HUES48 (cell line): ENCODE results near the gene C4orf50.

Source experiments
- H3K27ac ChIP-seq: one replicate; pipeline ENCODE4 v1.7.0; 2013; ENCODE audit warnings: low read depth, low read length, inconsistent platforms
- H3K27me3 ChIP-seq: 2 replicates; pipeline ENCODE4 v1.6.1; 2013; ENCODE audit warnings: mild to moderate bottlenecking, low read length; ENCODE audit not compliant: control insufficient read depth, insufficient read depth
- H3K36me3 ChIP-seq: 2 replicates; pipeline ENCODE4 v1.6.1; 2013; ENCODE audit warnings: low read length; ENCODE audit not compliant: control insufficient read depth, insufficient read depth
- H3K4me1 ChIP-seq: 2 replicates; pipeline ENCODE4 v1.6.1; 2013; ENCODE audit warnings: mild to moderate bottlenecking, low read length; ENCODE audit not compliant: control insufficient read depth, insufficient read depth
- H3K4me3 ChIP-seq: 2 replicates; pipeline ENCODE4 v1.5.1; 2013; ENCODE audit warnings: mild to moderate bottlenecking, low read depth, low read length
- H3K9ac ChIP-seq: 2 replicates; pipeline ENCODE4 v1.6.1; 2013; ENCODE audit warnings: mild to moderate bottlenecking, low read depth, low read length, moderate library complexity
- H3K9me3 ChIP-seq: 2 replicates; pipeline ENCODE4 v1.6.1; 2013; ENCODE audit warnings: low read length; ENCODE audit not compliant: control insufficient read depth, insufficient read depth

The C4orf50 gene

DNA sequence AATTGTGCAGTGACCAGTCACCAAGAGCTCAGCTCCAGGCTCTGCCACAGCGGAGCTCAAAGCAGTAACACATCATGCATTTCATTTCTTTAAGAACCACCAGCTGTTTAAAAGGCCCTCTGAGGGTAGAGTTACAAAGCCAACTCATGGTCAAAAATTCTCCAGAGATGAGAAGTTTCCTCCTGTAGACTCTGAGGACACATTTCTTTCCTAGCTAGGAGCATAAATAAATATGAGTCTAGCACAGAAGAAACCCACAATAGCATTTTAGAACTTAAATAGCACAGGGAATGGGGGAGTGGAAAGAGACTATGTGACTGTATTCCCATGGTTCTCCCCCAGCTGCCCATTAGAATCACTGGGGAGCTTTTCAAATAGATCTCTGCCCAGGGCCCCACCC, 118.8 kb downstream of the C4orf50 start:
- Histone ChIP-seq H3K27me3 (peaks cover 90% of the 10 kb centered on the region), H3K4me1 (peaks cover 18% of the 10 kb centered on the region), H3K9me3 (no peaks in the 10 kb centered on the region), H3K27ac (no peak overlapping the region), H3K4me3 (no peak overlapping the region), H3K9ac (no peak overlapping the region), H3K36me3 (no peaks in the 10 kb centered on the region)

DNA sequence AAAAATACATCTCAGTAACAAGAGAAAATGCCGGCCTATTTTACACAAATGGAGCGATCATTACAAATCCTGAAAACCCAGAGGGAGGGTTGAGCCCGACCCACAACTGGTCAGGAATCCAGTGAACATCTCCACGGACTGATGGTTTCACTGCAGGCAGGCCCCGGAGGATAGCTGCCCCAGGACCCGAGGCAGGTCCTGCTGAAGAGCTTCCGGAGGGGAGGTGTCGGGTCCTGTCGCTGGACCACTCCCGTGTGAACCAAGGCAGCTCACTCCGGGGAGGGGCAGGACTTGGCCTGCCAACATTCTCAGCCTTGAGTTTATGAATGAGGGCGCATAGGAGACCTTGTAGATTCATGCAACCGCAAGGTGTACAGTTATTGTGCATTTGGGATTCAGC, 120.6 kb downstream of the C4orf50 start:
- Histone ChIP-seq H3K27ac (no peak overlapping the region), H3K9me3 (no peaks in the 10 kb centered on the region), H3K27me3 (peaks cover 90% of the 10 kb centered on the region), H3K4me3 (no peak overlapping the region), H3K4me1 (peaks cover 15% of the 10 kb centered on the region), H3K36me3 (no peaks in the 10 kb centered on the region), H3K9ac (no peak overlapping the region)

DNA sequence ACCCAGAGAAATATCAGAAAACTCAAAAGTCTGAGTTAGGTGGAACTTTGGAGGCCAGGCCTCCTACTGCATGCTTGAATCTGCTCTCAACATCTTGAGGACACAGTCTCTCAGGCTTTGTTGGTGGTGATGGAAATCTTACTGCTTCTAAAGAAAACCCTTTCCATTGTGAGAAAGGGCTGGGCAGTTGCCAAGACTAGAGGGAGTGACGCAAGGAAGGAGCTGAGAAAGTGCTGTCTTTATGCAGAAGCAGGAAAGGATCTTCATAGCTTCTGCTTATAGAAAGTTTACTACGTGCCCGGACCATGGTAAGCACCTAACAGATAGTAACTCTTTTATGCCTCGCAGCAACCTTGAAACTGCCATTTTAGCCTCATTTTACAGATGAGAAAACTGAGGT, 122.9 kb downstream of the C4orf50 start:
- H3K4me3 ChIP-seq = no peak overlapping the region
- H3K36me3 ChIP-seq = no peaks in the 10 kb centered on the region
- no peak overlapping the region for H3K27ac ChIP-seq
- no peak overlapping the region for H3K9ac ChIP-seq
- H3K9me3 ChIP-seq = no peaks in the 10 kb centered on the region
- peaks cover 19% of the 10 kb centered on the region for H3K4me1 ChIP-seq
- H3K27me3 ChIP-seq = peaks cover 92% of the 10 kb centered on the region

DNA sequence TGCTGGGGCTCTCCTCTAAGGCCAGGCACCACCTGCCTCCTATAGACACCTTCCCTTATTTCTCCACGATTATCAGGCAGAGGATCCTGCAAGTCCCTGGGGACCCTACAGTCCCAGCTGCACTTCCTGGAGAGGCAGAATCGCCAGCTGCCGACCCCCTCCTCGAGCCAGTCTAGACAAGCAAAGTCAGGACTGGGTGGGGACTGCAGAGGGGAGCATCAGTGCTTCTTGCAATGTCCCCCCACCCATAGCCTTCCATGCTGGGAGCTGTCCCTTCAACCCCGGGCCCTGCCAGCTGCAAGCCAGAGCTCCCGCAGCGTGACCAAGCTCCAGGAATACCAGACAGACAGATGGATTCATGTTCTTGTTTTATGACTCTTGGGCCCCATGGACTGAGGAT, 124.0 kb downstream of the C4orf50 start:
- no peaks in the 10 kb centered on the region for H3K36me3 ChIP-seq
- no peak overlapping the region for H3K4me3 ChIP-seq
- H3K27me3 ChIP-seq = peaks cover 87% of the 10 kb centered on the region
- peaks cover 27% of the 10 kb centered on the region for H3K4me1 ChIP-seq
- H3K27ac ChIP-seq = no peak overlapping the region
- H3K9me3 ChIP-seq = no peaks in the 10 kb centered on the region
- H3K9ac ChIP-seq = no peak overlapping the region

DNA sequence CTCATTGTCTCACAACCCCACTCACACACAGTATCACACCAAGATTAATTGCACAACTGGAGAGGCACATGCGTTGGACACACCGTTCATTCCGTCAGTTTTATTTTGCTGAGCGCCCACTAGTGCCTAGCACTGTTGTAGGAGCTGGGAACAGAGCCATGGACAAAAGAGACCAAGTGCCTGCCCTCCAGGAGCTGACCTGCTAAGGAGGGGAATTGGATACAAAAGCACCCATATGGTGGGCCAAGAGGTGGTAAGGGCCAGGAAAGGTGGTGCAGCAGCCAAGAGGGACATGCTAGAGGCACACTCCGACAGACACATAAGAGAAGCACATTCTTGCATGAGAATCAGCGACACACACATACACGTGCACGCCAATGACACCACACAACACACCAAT, 124.6 kb downstream of the C4orf50 start:
- no peaks in the 10 kb centered on the region for H3K36me3 ChIP-seq
- peaks cover 32% of the 10 kb centered on the region for H3K4me1 ChIP-seq
- no peaks in the 10 kb centered on the region for H3K9me3 ChIP-seq
- H3K27ac ChIP-seq = no peak overlapping the region
- H3K4me3 ChIP-seq = peak overlapping the region; percentile 49
- peaks cover 86% of the 10 kb centered on the region for H3K27me3 ChIP-seq
- no peak overlapping the region for H3K9ac ChIP-seq

DNA sequence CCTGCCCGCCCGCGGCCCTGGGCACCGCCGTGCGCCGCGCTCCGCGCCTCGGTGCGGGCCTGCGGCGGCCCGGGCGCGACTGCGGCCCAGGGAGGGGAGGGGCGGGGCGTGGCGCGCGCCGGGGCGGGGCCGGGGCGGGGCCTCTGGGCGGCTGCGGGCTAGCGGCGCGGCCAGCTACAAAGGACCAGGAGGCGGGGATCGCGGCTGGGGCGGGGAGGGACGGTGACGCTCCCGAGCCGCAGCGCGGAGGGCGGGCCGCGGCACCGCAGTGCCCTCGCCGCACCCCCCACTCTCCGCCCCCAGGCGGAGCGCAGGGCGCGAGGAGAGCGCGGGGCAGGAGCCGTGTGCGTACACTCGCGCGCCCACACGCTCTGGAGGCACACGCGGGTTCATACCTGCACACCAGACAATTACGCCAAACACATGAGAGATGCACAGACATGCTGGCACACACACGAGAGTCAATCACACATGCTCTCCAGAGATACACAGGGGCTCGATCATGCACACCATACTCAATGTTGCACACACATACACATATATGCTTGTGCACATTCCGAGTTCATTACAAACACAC, 125.1 kb downstream of the C4orf50 start, which contains the start of gene CRMP1:
Gene CRMP1, minus strand, starts transcription at position 83 of the 577 bp plus-strand sequence. CDS start 117 bp downstream, outside the sequence.
- no peaks in the 10 kb centered on the region for H3K36me3 ChIP-seq
- H3K27ac ChIP-seq = no peak within 1 kb of the TSS
- peaks cover 32% of the 10 kb centered on the region for H3K4me1 ChIP-seq
- no peak within 1 kb of the TSS for H3K9ac ChIP-seq
- peaks cover 82% of the 10 kb centered on the region for H3K27me3 ChIP-seq
- H3K4me3 ChIP-seq = peak within 1 kb of the TSS; percentile 50
- no peaks in the 10 kb centered on the region for H3K9me3 ChIP-seq

DNA sequence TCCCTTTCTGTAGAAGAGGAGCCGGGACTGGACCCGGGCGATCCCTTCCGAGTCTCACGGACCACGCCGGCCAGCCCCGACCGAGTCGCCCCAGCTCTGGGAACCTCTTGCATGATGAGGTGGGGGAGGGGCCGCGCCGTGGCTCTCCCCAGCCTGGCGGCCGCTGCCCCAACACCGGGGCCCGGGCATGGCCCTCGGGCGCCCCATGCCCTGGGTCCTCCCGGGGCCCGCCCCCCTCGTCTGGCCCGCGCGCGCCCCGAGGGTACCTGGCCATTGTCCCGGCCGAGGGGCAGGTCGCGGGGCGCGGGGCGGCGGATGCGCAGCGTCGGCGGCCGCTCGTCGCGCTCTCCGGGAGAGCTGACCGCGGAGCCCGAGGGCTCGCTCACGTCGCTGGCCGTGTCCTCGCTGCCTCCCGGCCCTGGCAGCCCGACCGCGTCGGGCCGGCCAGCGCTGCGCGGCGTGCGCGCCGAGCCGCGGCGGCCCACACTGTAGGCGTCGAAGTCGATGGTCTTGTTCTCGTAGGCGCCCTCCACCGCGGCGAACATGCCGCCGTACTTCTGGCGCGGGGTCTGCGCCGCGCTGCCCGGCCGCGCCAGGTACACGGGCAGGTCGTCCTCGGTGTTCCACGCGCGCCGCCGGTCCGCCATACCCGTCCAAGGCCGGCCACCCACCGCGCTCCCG, 125.8 kb downstream of the C4orf50 start:
- peaks cover 32% of the 10 kb centered on the region for H3K4me1 ChIP-seq
- H3K27me3 ChIP-seq = peaks cover 75% of the 10 kb centered on the region
- no peak overlapping the region for H3K9ac ChIP-seq
- peak overlapping the region; percentile 50; the same call in 1 of the 2 replicates for H3K4me3 ChIP-seq
- H3K27ac ChIP-seq = no peak overlapping the region
- no peaks in the 10 kb centered on the region for H3K36me3 ChIP-seq
- no peaks in the 10 kb centered on the region for H3K9me3 ChIP-seq

DNA sequence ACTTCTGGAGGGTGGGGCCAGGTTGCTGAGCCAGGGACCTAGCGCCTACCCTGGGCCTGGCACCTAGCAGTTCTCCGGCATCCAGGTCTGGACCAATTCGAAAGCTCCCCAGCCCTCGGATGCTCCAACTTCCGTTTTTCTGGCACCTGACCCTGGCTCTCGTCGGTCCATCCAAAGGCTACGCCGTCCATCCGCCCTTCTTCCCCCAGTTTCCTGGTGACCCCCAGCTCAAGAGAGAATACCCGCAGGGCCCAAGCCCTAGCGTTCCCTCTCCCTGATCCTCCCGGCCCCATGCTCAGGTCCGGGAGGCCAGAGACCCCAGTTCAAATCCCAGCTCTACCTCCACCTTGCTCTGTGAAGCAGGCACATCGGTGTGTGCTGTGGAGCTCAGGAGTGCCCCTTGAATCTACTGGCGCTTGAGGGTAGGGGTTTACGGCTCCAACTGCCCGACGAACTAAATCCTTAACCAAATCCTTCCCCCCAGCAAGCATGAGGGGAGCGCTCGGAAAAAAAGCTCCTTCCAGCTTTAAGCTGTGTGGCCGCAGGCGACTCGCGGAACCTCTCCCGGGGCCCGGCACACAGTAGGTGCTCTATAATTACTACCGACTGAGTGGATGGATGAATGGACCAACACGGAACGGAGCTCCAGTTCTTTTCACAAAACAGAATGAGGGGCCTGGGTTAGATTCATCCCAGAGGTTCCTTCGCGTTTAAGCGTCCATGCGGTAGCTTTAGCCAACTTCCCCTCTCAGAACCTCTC, 126.5 kb downstream of the C4orf50 start:
- H3K36me3 ChIP-seq = no peaks in the 10 kb centered on the region
- no peak overlapping the region for H3K27ac ChIP-seq
- H3K9me3 ChIP-seq = no peaks in the 10 kb centered on the region
- H3K27me3 ChIP-seq = peaks cover 72% of the 10 kb centered on the region
- peak overlapping the region; percentile 50; the same call in 1 of the 2 replicates for H3K4me3 ChIP-seq
- H3K4me1 ChIP-seq = peaks cover 36% of the 10 kb centered on the region
- no peak overlapping the region for H3K9ac ChIP-seq

DNA sequence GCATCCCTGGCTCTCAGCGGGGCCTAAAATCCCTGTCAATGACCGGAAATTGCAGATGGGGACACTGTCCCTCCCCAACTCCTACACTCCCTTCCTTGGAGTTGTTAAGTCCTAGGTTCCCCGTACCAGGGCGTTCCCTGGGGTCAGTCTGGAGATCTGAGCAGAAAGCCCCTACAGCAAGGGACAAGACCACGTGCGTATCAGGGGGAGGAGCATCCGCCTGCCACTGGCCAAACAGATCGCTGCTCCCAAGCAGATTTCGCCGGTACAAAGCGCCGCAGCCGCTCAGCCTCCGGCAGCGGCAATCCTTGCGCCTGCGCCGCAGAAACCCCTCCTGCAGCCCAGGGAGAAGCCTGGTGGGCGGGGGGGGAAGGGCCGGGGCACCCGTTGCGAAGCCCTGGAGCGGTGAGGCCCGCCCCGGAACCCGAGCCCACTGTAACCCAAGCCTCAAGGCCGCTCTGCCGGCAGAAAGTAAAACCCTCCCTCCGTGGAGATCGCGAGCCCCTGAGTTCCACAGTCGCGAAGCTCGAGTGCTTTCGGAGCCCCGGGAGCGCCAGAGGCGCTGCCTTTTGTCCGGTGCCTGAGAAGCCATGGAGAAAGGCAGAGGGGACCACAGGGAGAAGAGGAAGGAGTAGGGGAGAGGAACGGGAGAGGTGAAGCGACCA, 128.0 kb downstream of the C4orf50 start:
- H3K36me3 ChIP-seq = no peaks in the 10 kb centered on the region
- H3K4me1 ChIP-seq = peaks cover 37% of the 10 kb centered on the region
- H3K9ac ChIP-seq = no peak overlapping the region
- H3K27ac ChIP-seq = no peak overlapping the region
- H3K9me3 ChIP-seq = no peaks in the 10 kb centered on the region
- peak overlapping the region; percentile 86 for H3K4me3 ChIP-seq
- H3K27me3 ChIP-seq = peaks cover 56% of the 10 kb centered on the region

DNA sequence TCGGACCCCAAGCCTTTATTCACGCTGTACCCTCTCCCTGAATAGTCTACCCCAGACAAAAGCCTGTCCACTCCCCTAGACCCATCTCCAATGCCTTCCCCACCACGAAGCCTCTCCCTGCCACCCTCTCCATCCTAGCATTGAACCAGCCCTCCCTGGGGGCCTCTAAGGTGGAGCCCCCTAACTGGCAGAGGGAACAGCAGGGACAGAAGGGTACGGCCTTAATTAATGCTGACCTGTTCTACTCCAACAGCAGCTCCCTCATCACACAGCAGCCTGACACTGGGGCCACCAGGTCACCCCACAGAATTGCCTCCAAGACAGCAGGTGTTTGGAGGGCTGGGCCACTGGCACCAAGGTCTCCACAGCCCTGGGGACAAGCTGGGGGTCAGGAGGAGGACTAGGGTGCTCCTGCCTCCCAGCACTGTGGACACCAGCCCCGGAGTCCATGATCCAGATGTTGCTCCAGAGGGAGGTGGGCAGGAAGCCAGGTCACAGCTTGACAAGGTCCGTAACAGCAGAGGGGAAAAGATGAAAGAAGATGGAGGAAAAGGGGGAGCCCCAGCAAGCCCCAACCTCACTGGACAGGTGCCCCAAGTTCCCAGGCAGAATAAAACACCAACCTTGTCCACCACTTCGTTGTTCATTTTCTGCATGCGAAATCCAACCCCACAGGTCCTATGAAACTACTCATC, 129.1 kb downstream of the C4orf50 start:
- Histone ChIP-seq H3K36me3 (no peaks in the 10 kb centered on the region), H3K9me3 (no peaks in the 10 kb centered on the region), H3K27ac (no peak overlapping the region), H3K27me3 (peaks cover 46% of the 10 kb centered on the region), H3K4me1 (peaks cover 39% of the 10 kb centered on the region), H3K4me3 (peak overlapping the region; percentile 86), H3K9ac (no peak overlapping the region)
